HepG2 (cell line): Measurements from ENCODE around the gene KIF6. TPM values are rescaled to one million over a fixed set of nuclear protein-coding genes. Genes with fewer than 3 reads are reported as not detected.

Experiments
- ATAC-seq: fragments of 200-7000 bp; cut with Tn5 transposase; 3 replicates; pipeline ENCODE4 v1.9.1; 2020; ENCODE audit warnings: mild to moderate bottlenecking, moderate library complexity
- BruUV-seq: library from RNA; stranded (reverse); fragments of 400-500 nt; replicated peaks from 2 replicates; lab custom pipeline; 2021; lab: Mats Ljungman, UMichigan
- CTCF ChIA-PET: fragments of 300-600 bp; formaldehyde crosslinking; extraction: SDS; loops from one replicate; lab custom pipeline; 2021; ENCODE audit warnings: low total read pairs, inconsistent platforms, low intra/inter-chr PET ratio; lab: Yijun Ruan, JAX
- POLR2A ChIA-PET: fragments of 350-600 bp; sonication (Branson Sonifier 250); formaldehyde crosslinking; loops from one replicate; lab custom pipeline; 2020; ENCODE audit warnings: antibody characterized with exemption, inconsistent platforms; lab: Yijun Ruan, JAX
- DNase-seq: peaks from one replicate; pipeline ENCODE4 v3.0.0-alpha.2; 2015; ENCODE audit warnings: low spot score
- FAIRE-seq: peaks from 3 replicates; lab custom pipeline; 2011; peaks lifted over from hg19 to GRCh38; lab: Jason Lieb, UNC
- H2AFZ ChIP-seq: one replicate; pipeline ENCODE4 v1.6.1; 2011; ENCODE audit warnings: low read length, inconsistent platforms
- H3K27ac ChIP-seq: fragments of 300-600 bp; 3 replicates; pipeline ENCODE4 v1.8.0; 2011; ENCODE audit warnings: mixed run types, mild to moderate bottlenecking, mixed read lengths, low read length, inconsistent platforms; ENCODE audit not compliant: insufficient read depth; ENCODE audit errors: extremely low read length
- H3K27me3 ChIP-seq, 2 experiments: fragments of 200-600 bp in 1 of 2; 2 replicates in 1 of 2; 3 replicates in 1 of 2; pipeline versions ENCODE4 v1.6.0 to v1.8.0; 2011; ENCODE audit warnings: low read length in 2 of 2, mild to moderate bottlenecking in 2 of 2, moderate library complexity in 2 of 2, inconsistent platforms in 1 of 2; ENCODE audit not compliant: insufficient read depth in 2 of 2, control insufficient read depth in 1 of 2
- H3K36me3 ChIP-seq, 2 experiments: fragments of 200-600 bp in 1 of 2; replicated peaks in 1 of 2; 2 replicates in 1 of 2; 3 replicates in 1 of 2; pipeline versions ENCODE4 v1.5.1 to v1.8.0; 2011; ENCODE audit warnings: low read length in 2 of 2, inconsistent platforms in 1 of 2; ENCODE audit not compliant: insufficient read depth in 2 of 2, control insufficient read depth in 1 of 2
- H3K4me1 ChIP-seq: 2 replicates; pipeline ENCODE4 v1.5.1; 2012; ENCODE audit warnings: low read length, inconsistent platforms; ENCODE audit not compliant: insufficient read depth
- H3K4me2 ChIP-seq: 2 replicates; pipeline ENCODE4 v1.6.0; 2011; ENCODE audit warnings: low read depth, low read length, inconsistent platforms
- H3K4me3 ChIP-seq, 3 experiments: fragments of 200-600 bp in 1 of 3; sonication (generic), shearing (Covaris generic) in 1 of 3; replicated peaks in 1 of 3; 2 replicates each; pipeline ENCODE4 v1.5.1; 2011 to 2016; ENCODE audit warnings: low read length in 3 of 3, inconsistent platforms in 2 of 3, low read depth in 2 of 3, mild to moderate bottlenecking in 2 of 3, control low read depth in 1 of 3, mixed read lengths in 1 of 3; ENCODE audit not compliant: insufficient read depth in 1 of 3
- H3K79me2 ChIP-seq: one replicate; pipeline ENCODE4 v1.6.1; 2011; ENCODE audit warnings: low read length, inconsistent platforms; ENCODE audit not compliant: insufficient read depth
- H3K9ac ChIP-seq: 2 replicates; pipeline ENCODE4 v1.6.0; 2011; ENCODE audit warnings: mild to moderate bottlenecking, low read depth, low read length, inconsistent platforms; ENCODE audit not compliant: insufficient read depth
- H3K9me3 ChIP-seq: 2 replicates; pipeline ENCODE4 v1.5.1; 2012; ENCODE audit warnings: mild to moderate bottlenecking, low read length
- H4K20me1 ChIP-seq: 2 replicates; pipeline ENCODE4 v1.6.0; 2011; ENCODE audit warnings: inconsistent platforms, mild to moderate bottlenecking, low read length, moderate library complexity; ENCODE audit not compliant: insufficient read depth
- ATF7 ChIP-seq, 2 experiments: fragments of 450-650 bp in 1 of 2; sonication (generic) in 1 of 2; formaldehyde crosslinking in 1 of 2; IDR thresholded peaks; 2 replicates each; pipeline versions ENCODE4 v1.4.0 to v1.6.1; 2016 to 2020; ENCODE audit warnings: antibody characterized with exemption in 1 of 2, mild to moderate bottlenecking in 1 of 2, missing genetic modification reagents in 1 of 2
- GTF2F1 ChIP-seq: fragments of 150-350 bp; IDR thresholded peaks from 2 replicates; pipeline ENCODE4 v1.6.1; 2014; ENCODE audit warnings: low read length
- HMG20A ChIP-seq: IDR thresholded peaks from 2 replicates; pipeline ENCODE4 v1.6.1; 2016; ENCODE audit warnings: borderline replicate concordance
- IKZF4 ChIP-seq: sonication (generic); formaldehyde crosslinking; IDR thresholded peaks from 2 replicates; pipeline ENCODE4 v1.5.1; 2020; ENCODE audit warnings: borderline replicate concordance, mild to moderate bottlenecking, low read depth, missing genetic modification reagents; ENCODE audit errors: not compliant biosample characterization
- NFRKB ChIP-seq: fragments of 450-650 bp; IDR thresholded peaks from 2 replicates; pipeline ENCODE4 v1.6.1; 2017
- RELA ChIP-seq: sonication (generic); formaldehyde crosslinking; IDR thresholded peaks from 2 replicates; pipeline ENCODE4 v1.4.0; 2020; ENCODE audit warnings: missing genetic modification reagents
- STAG1 ChIP-seq: sonication (generic); formaldehyde crosslinking; IDR thresholded peaks from 2 replicates; pipeline ENCODE4 v1.4.0; 2020; ENCODE audit warnings: missing genetic modification reagents
- ZEB1 ChIP-seq: IDR thresholded peaks from 2 replicates; pipeline ENCODE4 v1.6.1; 2012; ENCODE audit warnings: mild to moderate bottlenecking, low read depth, inconsistent platforms; ENCODE audit not compliant: insufficient replicate concordance
- ZKSCAN8 ChIP-seq: IDR thresholded peaks from 2 replicates; pipeline ENCODE4 v1.6.1; 2016; ENCODE audit warnings: borderline replicate concordance, missing genetic modification reagents, missing compliant biosample characterization
- ZNF33B ChIP-seq: sonication (generic); formaldehyde crosslinking; IDR thresholded peaks from 2 replicates; pipeline ENCODE4 v1.5.1; 2020; ENCODE audit warnings: mild to moderate bottlenecking, missing genetic modification reagents
- ZNF432 ChIP-seq: sonication (generic); formaldehyde crosslinking; IDR thresholded peaks from 2 replicates; pipeline ENCODE4 v1.5.0; 2020; ENCODE audit warnings: missing genetic modification reagents, mild to moderate bottlenecking, borderline replicate concordance
- ZNF558 ChIP-seq: sonication (generic); formaldehyde crosslinking; IDR thresholded peaks from 2 replicates; pipeline ENCODE4 v1.9.0; 2022; ENCODE audit warnings: mild to moderate bottlenecking, missing genetic modification reagents, borderline replicate concordance
- ZNF567 ChIP-seq: sonication (generic); formaldehyde crosslinking; IDR thresholded peaks from 2 replicates; pipeline ENCODE4 v1.8.1; 2023; ENCODE audit warnings: mild to moderate bottlenecking, missing genetic modification reagents, borderline replicate concordance
- ZNF629 ChIP-seq: sonication (generic); formaldehyde crosslinking; conservative IDR thresholded peaks from 2 replicates; pipeline ENCODE4 v1.5.0; 2020; ENCODE audit warnings: missing genetic modification reagents
- whole genome bisulfite sequencing: methylation state at CpG from one replicate; pipeline ENCODE4 v1.1.6; 2017; ENCODE audit warnings: low lambda C conversion rate; 5-methylcytosine and 5-hydroxymethylcytosine counted together
- in situ Hi-C: cut with HindIII; loops from 2 replicates; pipeline ENCODE4 v1.10.0; 2017; ENCODE audit warnings: low pct_unique_long_range_greater_than_20kb; ENCODE audit not compliant: extremely low pct_ligation_motif_present
- intact Hi-C: fragments of 100-400 bp; cut with micrococcal nuclease; formaldehyde crosslinking; loops from one replicate; pipeline ENCODE4 v1.10.0; 2022; ENCODE audit not compliant: unreplicated experiment
- polyA plus RNA-seq, 8 experiments: library from polyadenylated mRNA; depleted of rRNA in 3 of 8; stranded (reverse) in 7 of 8; unstranded in 1 of 8; fragments of >200 nt; fragmentation: Illumina TruSeq in 4 of 8; extraction: Trizol in 4 of 8; gene quantifications; 2 replicates each; pipeline versions ENCODE4 v1.2.1 to v1.2.3, GENCODE V29; 2011 to 2016; ENCODE audit warnings: low read depth in 4 of 8, missing spikeins in 1 of 8, mixed read lengths in 1 of 8; ENCODE audit not compliant: insufficient read depth in 1 of 8
- total RNA-seq, 5 experiments: library from RNA; depleted of rRNA; stranded (reverse); fragments of >200 nt; fragmentation: Illumina TruSeq; extraction: Trizol; gene quantifications; 2 replicates each; pipeline ENCODE4 v1.2.3, GENCODE V29; 2016; ENCODE audit warnings: low read depth in 1 of 5
- TF ChIP-seq, protein P1 (sequence below): sonication (generic); formaldehyde crosslinking; IDR thresholded peaks from 2 replicates; pipeline ENCODE4 v1.5.0; 2020; ENCODE audit warnings: mild to moderate bottlenecking, missing genetic modification reagents, moderate library complexity
- TF ChIP-seq, protein P2 (sequence below): sonication (generic); formaldehyde crosslinking; IDR thresholded peaks from 2 replicates; pipeline ENCODE4 v1.8.1; 2023; ENCODE audit warnings: mild to moderate bottlenecking, missing genetic modification reagents, borderline replicate concordance
- TF ChIP-seq, protein P3 (sequence below): sonication (generic); formaldehyde crosslinking; IDR thresholded peaks from 2 replicates; pipeline ENCODE4 v1.4.0; 2020; ENCODE audit warnings: missing genetic modification reagents

KIF6 gene
- total and polyA plus RNA-seq, 2 of the 13 experiments (the other 11 are each of a cell fraction or from before 2014, with no cell fraction given) = 0.04 to 0.27 TPM

DNA sequence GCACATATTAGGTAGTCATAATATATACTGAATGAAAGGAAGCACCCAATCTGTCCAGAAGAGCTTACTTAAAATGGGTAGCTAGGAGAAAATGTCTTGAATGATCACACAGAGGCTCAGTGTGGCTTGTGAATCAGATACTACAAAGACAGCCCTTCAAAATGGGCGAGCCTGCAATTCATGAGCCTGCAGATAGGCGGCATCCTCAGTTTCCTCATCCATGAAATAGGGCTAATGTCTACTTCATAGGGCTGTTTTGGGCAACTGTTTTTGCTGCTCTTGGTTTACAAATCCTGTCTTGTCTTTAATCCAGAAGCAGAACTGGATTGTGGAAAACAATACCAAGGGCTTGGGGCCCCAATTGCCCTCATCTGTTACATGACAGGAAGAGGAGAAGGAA, 273.4 kb downstream of the KIF6 start:
- intact Hi-C loops (no loop called here), in situ Hi-C loops (no loop called here)
- H2AFZ ChIP-seq = no peak overlapping the region
- no TSS peak for BruUV-seq
- no peak overlapping the region for H3K9ac ChIP-seq
- no peak overlapping the region for H3K27ac ChIP-seq
- CTCF ChIA-PET = no interaction called here
- WGBS = 0% methylated on average over 2 of the region's 2 CpGs
- no peaks in the 10 kb centered on the region for H3K4me1 ChIP-seq
- no peak for DNase-seq
- H3K4me2 ChIP-seq = no peak overlapping the region
- H3K27me3 ChIP-seq = no peaks in the 10 kb centered on the region
- no peaks in the 10 kb centered on the region for H3K36me3 ChIP-seq
- H3K9me3 ChIP-seq = peaks cover 19% of the 10 kb centered on the region
- TF ChIP-seq ZNF558 (no peak), ZNF33B (CRISPR knock-in tag) (no peak), ZNF629 (peak; percentile 70), RELA (CRISPR knock-in tag) (no peak), ZEB1 (no peak), STAG1 (CRISPR knock-in tag) (peak; percentile 16; the same call in 1 of the 2 replicates)
- TF ChIP-seq, protein P1, sequence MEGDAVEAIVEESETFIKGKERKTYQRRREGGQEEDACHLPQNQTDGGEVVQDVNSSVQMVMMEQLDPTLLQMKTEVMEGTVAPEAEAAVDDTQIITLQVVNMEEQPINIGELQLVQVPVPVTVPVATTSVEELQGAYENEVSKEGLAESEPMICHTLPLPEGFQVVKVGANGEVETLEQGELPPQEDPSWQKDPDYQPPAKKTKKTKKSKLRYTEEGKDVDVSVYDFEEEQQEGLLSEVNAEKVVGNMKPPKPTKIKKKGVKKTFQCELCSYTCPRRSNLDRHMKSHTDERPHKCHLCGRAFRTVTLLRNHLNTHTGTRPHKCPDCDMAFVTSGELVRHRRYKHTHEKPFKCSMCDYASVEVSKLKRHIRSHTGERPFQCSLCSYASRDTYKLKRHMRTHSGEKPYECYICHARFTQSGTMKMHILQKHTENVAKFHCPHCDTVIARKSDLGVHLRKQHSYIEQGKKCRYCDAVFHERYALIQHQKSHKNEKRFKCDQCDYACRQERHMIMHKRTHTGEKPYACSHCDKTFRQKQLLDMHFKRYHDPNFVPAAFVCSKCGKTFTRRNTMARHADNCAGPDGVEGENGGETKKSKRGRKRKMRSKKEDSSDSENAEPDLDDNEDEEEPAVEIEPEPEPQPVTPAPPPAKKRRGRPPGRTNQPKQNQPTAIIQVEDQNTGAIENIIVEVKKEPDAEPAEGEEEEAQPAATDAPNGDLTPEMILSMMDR (CRISPR knock-in tag) = peak; percentile 14; the same call in 1 of the 2 replicates
- no peaks in the 10 kb centered on the region for H4K20me1 ChIP-seq
- POLR2A ChIA-PET = no interaction called here
- FAIRE-seq = no peak
- H3K4me3 ChIP-seq = no peak overlapping the region
- no peak for ATAC-seq
- H3K79me2 ChIP-seq = no peaks in the 10 kb centered on the region

DNA sequence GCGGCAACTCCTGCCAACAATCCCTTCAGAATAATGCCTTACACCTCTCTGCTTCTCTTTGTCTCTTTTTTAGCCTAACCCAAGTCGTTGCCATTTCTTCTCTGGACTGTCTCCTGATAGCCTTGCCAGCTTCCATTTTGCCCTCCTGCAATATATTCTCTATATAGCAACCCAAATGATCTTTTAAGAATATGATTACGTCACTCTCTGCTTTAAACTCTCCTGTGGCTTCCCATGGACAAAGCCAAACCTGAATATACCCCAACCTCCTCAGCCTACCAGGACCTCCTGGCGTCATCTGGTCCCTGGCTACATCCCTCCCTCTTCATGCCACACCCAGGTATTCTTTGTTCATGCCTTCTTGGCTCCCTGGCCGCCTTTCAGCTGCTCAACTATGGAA, 276.2 kb downstream of the KIF6 start:
- no peaks in the 10 kb centered on the region for H4K20me1 ChIP-seq
- in situ Hi-C loops (no loop called here), intact Hi-C loops (no loop called here)
- DNase-seq = no peak
- H3K4me3 ChIP-seq = no peak overlapping the region
- H3K36me3 ChIP-seq = no peaks in the 10 kb centered on the region
- H3K4me2 ChIP-seq = no peak overlapping the region
- no peaks in the 10 kb centered on the region for H3K4me1 ChIP-seq
- WGBS = 17% methylated on average over 5 of the region's 5 CpGs
- FAIRE-seq = no peak
- ChIA-PET CTCF (no interaction called here), POLR2A (no interaction called here)
- BruUV-seq = no TSS peak
- H3K27ac ChIP-seq = no peak overlapping the region
- ATAC-seq = no peak
- no peaks in the 10 kb centered on the region for H3K79me2 ChIP-seq
- no peak overlapping the region for H3K9ac ChIP-seq
- peaks cover 15% of the 10 kb centered on the region for H3K9me3 ChIP-seq
- H3K27me3 ChIP-seq = no peaks in the 10 kb centered on the region
- H2AFZ ChIP-seq = no peak overlapping the region
- no peak for TF ChIP-seq ZKSCAN8 (CRISPR knock-in tag)
- TF ChIP-seq HMG20A (CRISPR knock-in tag) = no peak
- TF ChIP-seq GTF2F1 = no peak
- no peak for TF ChIP-seq NFRKB
- no peak for TF ChIP-seq IKZF4 (CRISPR knock-in tag)
- TF ChIP-seq, protein P2, sequence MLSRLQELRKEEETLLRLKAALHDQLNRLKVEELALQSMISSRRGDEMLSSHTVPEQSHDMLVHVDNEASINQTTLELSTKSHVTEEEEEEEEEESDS (CRISPR knock-in tag) = no peak
- no peak for TF ChIP-seq ZNF432
- TF ChIP-seq, protein P3, sequence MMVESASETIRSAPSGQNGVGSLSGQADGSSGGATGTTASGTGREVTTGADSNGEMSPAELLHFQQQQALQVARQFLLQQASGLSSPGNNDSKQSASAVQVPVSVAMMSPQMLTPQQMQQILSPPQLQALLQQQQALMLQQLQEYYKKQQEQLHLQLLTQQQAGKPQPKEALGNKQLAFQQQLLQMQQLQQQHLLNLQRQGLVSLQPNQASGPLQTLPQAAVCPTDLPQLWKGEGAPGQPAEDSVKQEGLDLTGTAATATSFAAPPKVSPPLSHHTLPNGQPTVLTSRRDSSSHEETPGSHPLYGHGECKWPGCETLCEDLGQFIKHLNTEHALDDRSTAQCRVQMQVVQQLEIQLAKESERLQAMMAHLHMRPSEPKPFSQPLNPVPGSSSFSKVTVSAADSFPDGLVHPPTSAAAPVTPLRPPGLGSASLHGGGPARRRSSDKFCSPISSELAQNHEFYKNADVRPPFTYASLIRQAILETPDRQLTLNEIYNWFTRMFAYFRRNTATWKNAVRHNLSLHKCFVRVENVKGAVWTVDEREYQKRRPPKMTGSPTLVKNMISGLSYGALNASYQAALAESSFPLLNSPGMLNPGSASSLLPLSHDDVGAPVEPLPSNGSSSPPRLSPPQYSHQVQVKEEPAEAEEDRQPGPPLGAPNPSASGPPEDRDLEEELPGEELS (CRISPR knock-in tag) = no peak
- TF ChIP-seq ZNF567 (CRISPR knock-in tag) = no peak
- peak; percentile 96 for TF ChIP-seq ATF7 (IDR thresholded peaks at IDR 0.05)
- TF ChIP-seq ATF7 (CRISPR knock-in tag; IDR thresholded peaks at IDR 0.05) = no peak
